ENCODE results near the gene KDM4B. TPM values are rescaled to one million over a fixed set of nuclear protein-coding genes. Genes with fewer than 3 reads are reported as not detected.

Gene KDM4B
- total and polyA plus RNA-seq, 2 of the 8 experiments (the other 6 are each of a cell fraction or from before 2014, with no cell fraction given): 12.0 to 31.9 TPM

DNA sequence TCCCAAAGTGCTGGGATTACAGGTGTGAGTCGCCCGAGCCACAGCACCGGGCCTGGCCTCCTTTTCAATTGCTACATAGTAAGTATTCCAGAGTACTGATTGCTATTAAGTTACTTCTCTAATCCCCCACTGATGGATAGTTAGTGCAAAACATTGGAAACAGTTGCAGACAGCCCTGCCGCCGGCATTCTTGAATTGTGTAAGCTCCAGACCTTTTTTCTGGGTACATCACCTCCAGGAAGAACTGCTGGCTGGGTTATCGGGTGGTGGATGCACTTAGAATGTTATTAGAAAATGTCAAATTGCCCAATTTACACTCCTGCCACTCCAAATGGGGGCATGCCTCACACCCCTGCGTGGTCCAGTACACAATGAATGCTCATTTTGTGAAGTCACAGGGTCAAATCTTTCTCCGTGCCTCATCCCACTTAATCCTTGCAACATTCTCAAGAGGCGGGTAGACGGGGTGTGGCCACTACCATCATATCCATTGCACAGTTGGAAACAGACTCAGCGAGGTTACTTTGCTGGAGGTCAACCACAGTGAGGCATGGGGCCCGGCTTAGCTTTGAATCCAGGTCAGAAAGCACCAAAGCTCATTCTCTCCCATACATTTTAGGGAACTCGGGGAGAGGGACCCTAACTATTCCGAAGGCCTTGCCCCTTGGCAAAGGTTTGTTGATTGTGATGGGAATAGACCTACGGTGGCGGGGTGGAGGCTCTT is 1.0 kb upstream of the KDM4B start:
- peaks cover 0 to 5% (median 0%) of the 10 kb centered on the region in 4 experiments; a peak in 2 of 7 replicates for H3K27me3 ChIP-seq (replicated peaks in 1 of 4; ENCODE audit: control insufficient read depth in 3 of 4, extremely low read depth in 1 of 4, insufficient read depth in 3 of 4, low read length in 3 of 4)
- peaks cover 11 to 15% of the 10 kb centered on the region in 2 experiments for H4K20me1 ChIP-seq (replicated peaks in 1 of 2; ENCODE audit: control insufficient read depth in 1 of 2, insufficient read depth in 2 of 2, low read length in 2 of 2)
- peak overlapping the region; percentile 18 to 56 (median 37); a peak in 6 of 8 replicates for H3K4me3 ChIP-seq (ENCODE audit: extremely low read depth in 1 of 4, insufficient read depth in 2 of 4, low read depth in 3 of 4, low read length in 4 of 4)
- DNase-seq (ENCODE audit: low read depth in 1 of 2, low spot score in 2 of 2) (no peak), FAIRE-seq (no peak)
- H3K79me2 ChIP-seq (ENCODE audit: control insufficient read depth in 1 of 2, insufficient read depth in 2 of 2, low read length in 2 of 2): peaks cover 10 to 32% of the 10 kb centered on the region in 2 experiments; a peak in 3 of 4 replicates
- peak overlapping the region; percentile 88; the same call in 1 of the 2 replicates for H2BK15ac ChIP-seq (ENCODE audit: low read length)
- H2AFZ ChIP-seq (ENCODE audit: low read length): peak overlapping the region; percentile 98
- H4K91ac ChIP-seq (replicated peaks; ENCODE audit: insufficient read length, low read length): peak overlapping the region; percentile 93
- H3K56ac ChIP-seq (replicated peaks; ENCODE audit: insufficient read length, low read depth, low read length): no peak overlapping the region
- peak overlapping the region; percentile 28; the same call in 1 of the 2 replicates for H4K8ac ChIP-seq (ENCODE audit: extremely low read depth, insufficient read depth, low read length)
- no peak overlapping the region for H3K4ac ChIP-seq (replicated peaks; ENCODE audit: insufficient read length, low read depth, low read length)
- H3K36me3 ChIP-seq (ENCODE audit: control insufficient read depth in 2 of 4, insufficient read depth in 4 of 4, low read length in 3 of 4): peaks cover 0 to 3% (median 1%) of the 10 kb centered on the region in 4 experiments; a peak in 2 of 8 replicates
- H3K27ac ChIP-seq (ENCODE audit: low read depth, low read length): no peak overlapping the region
- H4K5ac ChIP-seq (ENCODE audit: insufficient read length, low read depth, low read length): peak overlapping the region; percentile 90
- H3K4me2 ChIP-seq (ENCODE audit: insufficient read depth in 1 of 2, low read depth in 2 of 2, low read length in 2 of 2): peak overlapping the region; percentile 65 to 74
- H3K18ac ChIP-seq (ENCODE audit: extremely low read depth, low read length): peak overlapping the region; percentile 98
- peaks cover 3 to 17% (median 14%) of the 10 kb centered on the region in 4 experiments for H3K4me1 ChIP-seq (replicated peaks in 1 of 4; ENCODE audit: control insufficient read depth in 3 of 4, insufficient read depth in 4 of 4, low read length in 3 of 4)
- peak overlapping the region in 2 of 4 experiments; percentile 38 to 42; a peak in 1 of 7 replicates for H3K9ac ChIP-seq (replicated peaks in 1 of 4; ENCODE audit: extremely low read depth in 1 of 4, low read depth in 3 of 4, low read length in 3 of 4)
- 88% methylated on average over 16 of the region's 16 CpGs; no CpG with 5 or more reads in 1 of the 2 experiments for WGBS, 2 experiments (ENCODE audit: extremely low coverage in 1 of 2, insufficient coverage in 1 of 2, insufficient read length in 1 of 2, insufficient replicate concordance in 2 of 2, low coverage in 1 of 2, low lambda C conversion rate in 2 of 2, missing lambda C conversion rate in 1 of 2)
- H2BK20ac ChIP-seq (ENCODE audit: low read length): no peak overlapping the region
- H3K79me1 ChIP-seq (ENCODE audit: low read depth, low read length): peaks cover 13% of the 10 kb centered on the region
- no peak overlapping the region for H3K14ac ChIP-seq (ENCODE audit: insufficient read length)
- no peaks in the 10 kb centered on the region for H3K9me3 ChIP-seq (ENCODE audit: insufficient read depth in 2 of 2, low read depth in 1 of 2, low read length in 1 of 2)
- no peak overlapping the region for H2BK120ac ChIP-seq (replicated peaks; ENCODE audit: low read depth, low read length)
- H2BK5ac ChIP-seq (ENCODE audit: low read depth, low read length): no peak overlapping the region
- no peak overlapping the region for H2BK12ac ChIP-seq (ENCODE audit: low read depth, low read length)
- no peak overlapping the region for H2AK5ac ChIP-seq (ENCODE audit: low read depth, low read length)
- ChIA-PET POLR2A (ENCODE audit: partially characterized antibody) (interaction anchor here (0.9 to 2.5 kb wide), 5 partner anchors 9 to 285 kb away, joined by 3 to 11 read pairs (median 4); no protein-coding TSS in a partner anchor), CTCF (ENCODE audit: partially characterized antibody) (interaction anchor here (0.9 to 2.9 kb wide), 6 partner anchors 12 to 65 kb away, joined by 3 to 21 read pairs (median 5); no protein-coding TSS in a partner anchor)
- H3K23me2 ChIP-seq (ENCODE audit: low read depth, low read length): peaks cover 13% of the 10 kb centered on the region; the same call in 1 of the 2 replicates
- no peak overlapping the region for H3K23ac ChIP-seq (ENCODE audit: insufficient read length)
- no peak for TF ChIP-seq RXRA (IDR thresholded peaks at IDR 0.05; ENCODE audit: insufficient read depth, low read depth, low read length)
- TF ChIP-seq BCL11A (IDR thresholded peaks at IDR 0.05; ENCODE audit: low read depth in 2 of 2, low read length in 2 of 2): no peak
- TF ChIP-seq TEAD4 (IDR thresholded peaks at IDR 0.05; ENCODE audit: low read depth, low read length): no peak
- no peak for TF ChIP-seq EZH2 (IDR thresholded peaks at IDR 0.05; ENCODE audit: low read depth, low read length, severe bottlenecking)
- no peak for TF ChIP-seq RNF2 (IDR thresholded peaks at IDR 0.05; ENCODE audit: borderline replicate concordance, low read depth, low read length, missing control alignments, poor library complexity, severe bottlenecking)
- no peak for TF ChIP-seq KDM1A (IDR thresholded peaks at IDR 0.05; ENCODE audit: borderline replicate concordance, low read length)
- no peak for TF ChIP-seq TAF1 (IDR thresholded peaks at IDR 0.05; ENCODE audit: low read depth, low read length)
- TF ChIP-seq SP2 (IDR thresholded peaks at IDR 0.05; ENCODE audit: low read length): no peak
- TF ChIP-seq RBBP5 (IDR thresholded peaks at IDR 0.05; ENCODE audit: borderline replicate concordance, low read depth, low read length): no peak
- TF ChIP-seq HDAC6 (IDR thresholded peaks at IDR 0.05; ENCODE audit: low read depth, low read length): no peak
- TF ChIP-seq ASH2L (IDR thresholded peaks at IDR 0.05; ENCODE audit: low read length): no peak
